Head of caudate nucleus (tissue), 42 donors: ENCODE results near the gene ODC1.
A peak's percentile ranks its signal among the peaks of the same experiment; 100 is the strongest.

Experiments
- DNase-seq, 42 donors: peaks; one replicate each; pipeline versions ENCODE4 v3.0.0 to v3.0.0-alpha.2; 2020 to 2021; ENCODE audit warnings: mixed read lengths in 7 of 42
- intact Hi-C: fragments of 100-400 bp; cut with DNase I; formaldehyde crosslinking; loops from one replicate; pipeline ENCODE4 v1.15.0; 2022

ODC1 gene

DNA sequence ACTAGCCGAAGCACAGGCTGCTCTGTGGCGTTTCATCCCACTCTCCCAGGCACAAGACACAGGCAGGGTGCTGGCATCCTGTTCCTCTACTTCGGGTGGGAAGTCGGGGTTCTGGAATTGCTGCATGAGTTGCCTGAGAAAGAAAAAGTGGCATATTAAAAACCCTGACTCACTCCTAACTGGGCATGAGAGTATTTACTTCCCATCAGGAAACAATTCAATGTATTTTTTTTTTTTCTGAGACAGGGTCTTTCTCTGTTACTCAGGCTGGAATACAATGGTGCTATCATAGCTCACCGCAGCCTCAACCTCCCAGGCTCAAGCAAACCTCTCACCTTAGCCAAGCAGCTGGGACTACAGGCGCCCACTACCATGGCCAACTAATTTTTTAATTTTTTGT, 7.4 kb downstream of the ODC1 start:
- DNase-seq, result no peak
- intact Hi-C loops, result loop anchor here (10.0 kb wide), 1 partner anchor 244 kb away; the partner anchor contains the start of gene NOL10

DNA sequence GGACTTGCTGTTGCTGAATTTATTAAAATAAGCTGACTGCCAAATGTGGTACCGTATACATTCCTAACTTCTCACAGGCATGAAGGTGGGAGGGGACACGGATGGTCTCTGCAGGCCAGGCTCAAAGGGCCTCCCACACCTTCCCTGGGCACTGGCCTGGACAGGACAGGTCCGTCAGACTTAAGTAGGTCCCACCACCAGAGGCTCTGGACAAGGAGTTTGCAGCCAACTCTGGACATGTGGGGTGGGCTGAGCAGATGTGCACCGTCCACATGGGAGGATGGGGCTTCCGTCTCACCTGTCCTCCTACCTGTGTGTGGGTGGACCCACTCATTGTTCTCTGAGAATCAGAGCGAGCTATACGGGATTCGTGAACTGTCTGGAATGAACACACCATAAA, 8.2 kb downstream of the ODC1 start:
- intact Hi-C loops, result loop anchor here (5.0 to 10.0 kb wide), 2 partner anchors 245 to 368 kb away; partner anchors contain the start of gene NOL10
- DNase-seq, result no peak

DNA sequence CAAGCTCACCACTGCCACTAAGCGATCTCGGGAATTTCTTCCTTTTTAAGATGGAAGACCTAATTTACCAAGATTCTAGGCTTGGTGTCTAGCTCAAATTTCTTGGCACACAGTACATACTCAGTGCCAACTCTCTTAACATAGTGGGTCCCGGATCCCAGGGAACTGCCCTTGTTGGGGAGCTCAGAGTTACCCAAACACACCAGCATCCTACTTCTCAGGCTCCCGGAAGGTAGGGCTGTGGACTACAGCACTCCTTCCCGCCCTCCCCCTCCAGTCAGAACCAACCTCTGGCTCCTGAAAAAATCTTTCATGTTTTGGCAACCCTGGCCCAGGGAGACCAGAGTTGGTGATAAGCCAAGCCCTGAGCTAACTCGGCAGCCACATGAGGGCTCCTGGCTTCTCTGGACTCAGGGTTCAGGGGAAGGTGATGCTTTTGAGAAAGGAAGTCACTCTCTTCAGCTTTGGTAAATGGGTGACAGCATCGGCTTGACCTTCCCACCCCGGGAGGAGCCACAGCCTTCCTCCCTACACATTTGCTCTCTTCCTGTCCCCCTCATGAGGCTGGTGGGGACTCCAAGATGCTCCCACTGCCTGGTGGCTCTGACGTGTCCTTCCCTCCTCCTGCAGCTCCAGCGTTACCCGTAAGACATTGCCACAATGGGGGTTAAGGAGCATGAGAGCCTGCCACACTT, 8.8 kb downstream of the ODC1 start:
- intact Hi-C loops, result loop anchor here (5.0 kb wide), 1 partner anchor 367 kb away; no protein-coding TSS in a partner anchor
- DNase-seq, result no peak

DNA sequence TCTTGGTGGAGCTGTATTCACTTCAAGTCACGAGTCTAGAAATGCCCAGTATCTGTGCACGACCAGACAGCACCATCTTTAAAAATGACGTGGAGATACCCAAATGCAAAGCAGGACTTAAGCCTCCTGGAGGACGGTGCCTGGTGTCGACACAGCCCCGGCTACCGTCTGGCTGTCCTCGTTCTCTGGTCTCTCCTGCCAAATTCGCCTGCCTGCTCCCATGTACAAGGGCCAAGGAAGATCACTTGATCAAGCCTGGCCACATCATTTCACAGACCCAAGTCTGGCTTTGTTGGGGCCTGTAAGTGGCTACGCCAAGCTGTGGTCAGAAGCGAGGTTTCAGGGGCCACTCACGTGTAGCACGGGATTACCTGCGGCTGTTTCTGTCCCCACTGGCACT, 9.4 kb downstream of the ODC1 start:
- no peak for DNase-seq
- intact Hi-C loops, result loop anchor here (5.0 kb wide), 1 partner anchor 366 kb away; no protein-coding TSS in a partner anchor

DNA sequence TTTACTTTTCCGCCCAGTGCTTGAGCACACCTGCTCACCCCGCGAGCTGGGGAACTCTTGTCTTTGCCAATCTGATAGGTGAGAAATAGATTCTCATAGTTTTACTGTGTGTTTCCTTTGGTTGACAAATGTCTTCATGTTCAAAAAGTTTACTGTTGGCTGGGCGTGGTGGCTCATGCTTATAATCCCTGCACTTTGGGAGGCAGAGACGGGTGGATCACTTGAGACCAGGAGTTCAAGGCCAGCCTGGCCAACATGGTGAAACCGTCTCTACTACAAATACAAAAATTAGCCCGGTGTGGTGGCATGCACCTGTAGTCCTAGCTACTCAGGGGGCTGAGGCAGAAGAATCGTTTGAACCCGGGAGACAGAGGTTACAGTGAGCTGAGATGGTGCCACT, 10.3 kb downstream of the ODC1 start:
- intact Hi-C loops, result loop anchor here (5.0 kb wide), 1 partner anchor 366 kb away; no protein-coding TSS in a partner anchor
- no peak for DNase-seq

DNA sequence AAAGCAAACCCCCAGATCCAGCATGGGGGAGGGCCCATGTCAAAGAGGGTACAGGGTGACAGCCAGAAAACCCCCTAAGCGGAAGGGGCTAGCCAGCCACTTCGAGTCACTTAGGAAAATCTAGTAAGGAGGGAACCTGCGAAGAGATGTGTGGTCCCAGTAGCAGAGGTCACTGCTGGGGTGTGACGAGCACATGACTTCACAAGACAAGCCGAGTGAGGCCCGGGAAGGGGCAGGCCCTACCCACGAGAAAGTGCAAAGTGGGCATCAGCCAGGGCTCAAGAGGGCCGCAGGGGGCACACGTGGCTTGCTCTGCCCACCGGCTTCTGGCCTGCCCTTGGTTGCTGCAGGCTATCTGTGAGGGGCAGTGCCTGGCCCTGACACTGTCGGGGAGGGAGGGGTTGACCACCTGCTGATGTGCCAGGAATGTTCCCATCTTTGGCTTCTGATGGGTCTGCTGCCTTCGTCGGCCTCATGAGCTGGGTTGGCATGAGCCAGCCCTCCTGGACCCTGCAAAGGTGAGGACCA, 11.5 kb downstream of the ODC1 start:
- DNase-seq, result no peak
- intact Hi-C loops, result loop anchor here (5.0 kb wide), 1 partner anchor 364 kb away; no protein-coding TSS in a partner anchor

DNA sequence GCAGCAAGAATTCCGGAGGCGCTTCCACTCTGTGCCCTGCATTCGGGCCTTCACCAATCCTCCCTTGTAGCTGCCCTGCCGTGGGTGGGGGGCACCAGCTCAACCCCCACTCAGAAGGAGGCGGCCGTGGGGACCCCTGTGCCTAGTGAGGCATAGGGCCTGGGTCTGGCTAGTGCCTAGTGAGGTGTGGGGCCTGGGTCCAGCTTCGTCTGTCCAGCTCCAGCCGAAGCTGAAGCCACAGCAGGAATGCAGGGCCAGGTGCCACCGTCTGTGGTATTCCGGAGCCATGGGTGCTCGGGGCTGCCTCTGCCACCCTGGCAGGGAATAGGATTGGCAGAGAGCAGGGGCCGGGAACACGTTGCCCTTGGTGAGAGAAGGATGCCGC, 12.3 kb downstream of the ODC1 start:
- intact Hi-C loops, result loop anchor here (2.0 to 5.0 kb wide), 2 partner anchors 311 to 364 kb away; no protein-coding TSS in a partner anchor
- DNase-seq, result no peak

DNA sequence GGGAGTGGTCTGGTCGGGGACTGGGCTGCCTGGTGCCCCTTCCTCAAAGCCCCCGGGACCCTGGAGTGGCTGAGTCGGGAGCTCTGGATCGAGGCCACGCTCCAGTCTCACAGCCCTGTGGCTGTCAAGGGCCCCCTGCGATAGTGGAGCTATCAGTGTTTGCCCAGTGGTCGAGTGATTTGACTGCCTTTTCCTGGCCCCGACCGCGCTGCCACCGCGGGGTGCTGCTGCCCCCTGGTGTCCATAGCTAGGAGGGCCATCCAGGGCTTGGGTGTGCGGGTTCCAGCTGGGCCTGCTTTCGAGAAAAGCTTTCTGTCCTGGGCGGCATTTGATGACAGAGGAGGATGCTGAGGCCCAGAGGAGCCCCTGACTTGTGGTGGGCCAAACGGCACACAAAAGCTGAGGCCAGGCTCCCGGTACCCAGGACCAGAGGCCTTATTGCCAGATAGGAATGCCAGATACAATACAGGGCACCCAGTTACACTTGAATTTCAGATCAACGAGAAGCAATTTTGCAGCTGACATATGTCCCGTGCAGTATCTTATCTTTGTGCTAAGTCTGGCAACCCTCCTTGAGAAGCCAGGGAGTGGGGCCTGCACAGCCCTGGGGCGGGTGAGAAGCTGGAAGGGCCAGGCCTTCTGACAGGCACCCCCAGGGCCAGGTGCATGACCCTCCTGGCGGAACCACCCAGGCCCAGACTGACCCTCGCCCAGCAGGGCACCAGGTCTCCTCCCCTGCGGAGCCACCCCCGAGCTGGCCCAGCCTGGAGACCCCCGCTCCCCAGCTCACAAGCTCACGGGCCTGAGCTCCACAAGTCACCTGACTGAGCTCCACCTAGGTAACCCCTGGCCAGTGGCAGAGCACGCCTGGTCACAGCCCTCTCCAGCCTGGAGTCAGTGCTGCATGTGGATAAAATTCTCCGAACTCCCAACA, 13.0 kb downstream of the ODC1 start:
- intact Hi-C loops, result loop anchor here (2.0 to 5.0 kb wide), 2 partner anchors 310 to 363 kb away; no protein-coding TSS in a partner anchor
- DNase-seq, result peak; percentile 43 to 89 (median 76)

DNA sequence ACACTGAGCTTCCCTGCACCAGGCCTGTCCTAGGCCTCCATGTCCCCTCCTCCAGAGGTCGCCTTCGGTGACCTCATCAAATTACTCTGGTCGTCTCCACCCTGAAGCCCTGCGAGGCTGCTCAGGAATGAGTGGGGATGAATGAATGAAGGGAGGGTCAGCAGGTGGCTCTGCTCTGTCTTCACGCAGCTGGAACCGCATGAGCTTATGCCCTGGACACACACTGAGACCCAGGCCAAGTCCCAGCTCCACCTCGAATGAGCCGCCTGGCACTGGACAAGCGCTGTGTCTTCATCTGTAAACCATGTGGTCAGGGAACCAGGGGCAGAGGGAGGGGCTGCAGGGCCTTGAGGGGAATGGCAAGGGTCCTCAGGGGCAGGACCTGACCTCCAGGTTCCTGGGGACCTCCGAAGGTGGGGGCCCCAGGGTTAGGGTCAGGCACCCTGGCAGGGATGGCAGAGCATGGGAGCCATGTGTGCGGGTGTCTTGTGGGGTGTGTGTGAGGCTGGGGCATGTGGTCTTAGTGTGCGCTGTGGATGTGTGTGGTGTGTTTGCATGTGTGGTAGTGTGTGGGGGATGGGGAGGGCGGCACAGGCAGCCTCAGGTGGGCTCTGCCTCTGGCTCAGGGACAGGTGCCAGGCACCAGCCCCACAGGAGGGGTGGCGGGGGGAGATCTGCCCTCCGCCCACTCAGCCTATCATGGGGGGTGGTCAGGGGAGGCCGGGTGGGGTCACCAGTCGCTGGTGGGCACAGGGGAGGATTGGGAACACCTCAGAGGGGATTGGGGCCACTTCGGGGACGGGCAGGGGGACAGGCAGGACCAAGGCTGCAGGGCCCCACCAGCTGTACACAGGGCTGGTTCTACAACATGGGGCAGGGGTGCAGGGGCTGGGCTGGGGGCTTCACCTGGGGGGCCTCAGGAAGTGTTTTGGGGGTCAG, 13.9 kb downstream of the ODC1 start:
- intact Hi-C loops, result loop anchor here (2.0 kb wide), 1 partner anchor 309 kb away; no protein-coding TSS in a partner anchor
- DNase-seq, result no peak

DNA sequence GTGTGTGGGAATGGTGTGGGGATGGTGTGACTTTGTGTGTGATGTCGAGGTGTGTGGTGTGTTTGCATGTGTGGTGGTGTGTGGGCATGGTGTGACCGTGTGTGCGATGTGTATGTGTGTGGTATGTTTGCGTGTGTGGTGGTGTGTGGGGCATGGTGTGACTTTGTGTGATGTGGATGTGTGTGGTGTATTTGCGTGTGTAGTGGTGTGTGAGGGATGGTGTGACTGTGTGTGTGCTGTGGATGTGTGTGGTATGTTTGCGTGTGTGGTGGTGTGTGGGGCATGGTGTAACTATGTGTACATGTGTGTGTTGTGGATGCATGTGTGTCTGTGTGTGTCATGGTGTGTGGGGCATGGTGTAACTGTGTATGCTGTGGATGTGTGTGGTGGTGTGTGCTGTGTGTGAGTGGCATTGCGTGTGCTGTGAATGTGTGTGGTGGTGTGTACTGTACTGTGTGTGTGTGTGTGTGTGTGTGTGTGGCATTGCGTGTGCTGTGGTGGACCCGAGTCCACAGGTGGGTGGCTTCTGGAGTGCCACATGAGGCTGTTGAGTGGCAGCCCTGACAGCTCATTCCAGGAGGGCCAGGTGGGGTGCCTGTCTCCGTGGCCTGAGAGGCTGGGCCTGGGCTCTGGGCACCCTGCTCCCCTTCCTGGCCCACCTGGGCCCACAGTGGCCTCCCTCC, 14.7 kb downstream of the ODC1 start:
- intact Hi-C loops, result no loop called here
- no peak for DNase-seq

DNA sequence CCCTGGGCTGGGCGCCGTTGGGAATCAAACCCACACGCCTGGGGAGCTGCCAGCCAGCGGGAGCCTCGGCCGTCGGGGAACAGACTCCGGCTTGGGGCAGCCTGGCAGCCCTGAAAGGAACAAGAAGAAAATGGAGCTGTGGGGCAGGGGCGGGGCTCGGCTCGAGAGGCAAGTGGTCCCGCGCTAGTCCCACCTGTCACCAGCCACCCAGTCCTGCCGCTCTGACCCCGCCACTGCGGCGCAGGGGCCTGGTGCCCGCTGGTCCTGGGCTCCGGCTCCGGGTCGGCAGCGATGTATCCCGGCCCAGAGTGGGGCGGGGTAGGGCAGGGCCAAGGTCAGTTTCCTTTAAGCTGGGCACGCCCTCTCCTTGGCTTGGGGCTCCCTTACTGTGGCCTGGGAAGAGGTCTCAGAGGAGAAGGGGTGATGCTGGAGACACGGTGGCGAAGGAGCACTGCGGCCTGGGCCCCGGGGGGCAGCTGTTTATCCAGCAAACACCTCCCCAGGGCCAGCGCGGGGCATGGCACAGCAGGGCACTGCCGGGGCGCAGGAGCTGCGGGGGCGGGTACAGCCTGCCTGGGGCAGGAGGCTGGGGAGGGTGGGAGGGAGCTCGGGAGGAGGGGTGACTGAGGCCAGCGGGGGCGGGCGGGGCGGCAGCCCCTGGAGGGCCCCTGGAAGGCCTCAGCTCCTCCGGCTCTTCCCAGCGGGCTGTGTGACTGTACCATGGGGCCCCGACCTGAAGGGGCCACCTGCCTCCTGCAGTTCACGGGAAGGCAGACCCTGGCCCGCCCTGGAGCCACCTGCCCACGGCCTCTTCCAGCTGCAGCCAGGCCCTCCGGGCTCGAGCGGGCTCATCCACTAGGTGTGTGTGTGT, 15.6 kb downstream of the ODC1 start:
- intact Hi-C loops, result no loop called here
- DNase-seq, result no peak

DNA sequence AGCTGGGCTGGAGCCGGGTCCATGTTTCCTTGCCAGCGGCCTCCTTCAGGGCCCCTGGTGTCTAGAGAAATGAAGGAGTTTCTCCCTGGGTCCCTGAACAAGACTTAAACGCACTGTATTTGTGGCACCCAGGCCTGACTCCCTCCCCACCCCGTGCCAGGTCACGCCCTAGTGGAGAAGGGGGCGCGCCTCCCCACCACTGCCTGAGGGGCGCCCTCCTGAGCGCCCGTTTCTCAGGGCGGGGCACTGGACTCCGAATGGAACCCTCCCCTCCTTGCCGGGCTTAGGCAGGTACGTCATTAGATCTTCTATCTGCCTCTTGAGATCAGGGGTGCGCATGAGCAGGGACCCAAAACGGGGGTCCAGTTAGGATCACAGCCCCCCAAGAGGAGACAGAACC, 16.3 kb downstream of the ODC1 start:
- intact Hi-C loops, result no loop called here

DNA sequence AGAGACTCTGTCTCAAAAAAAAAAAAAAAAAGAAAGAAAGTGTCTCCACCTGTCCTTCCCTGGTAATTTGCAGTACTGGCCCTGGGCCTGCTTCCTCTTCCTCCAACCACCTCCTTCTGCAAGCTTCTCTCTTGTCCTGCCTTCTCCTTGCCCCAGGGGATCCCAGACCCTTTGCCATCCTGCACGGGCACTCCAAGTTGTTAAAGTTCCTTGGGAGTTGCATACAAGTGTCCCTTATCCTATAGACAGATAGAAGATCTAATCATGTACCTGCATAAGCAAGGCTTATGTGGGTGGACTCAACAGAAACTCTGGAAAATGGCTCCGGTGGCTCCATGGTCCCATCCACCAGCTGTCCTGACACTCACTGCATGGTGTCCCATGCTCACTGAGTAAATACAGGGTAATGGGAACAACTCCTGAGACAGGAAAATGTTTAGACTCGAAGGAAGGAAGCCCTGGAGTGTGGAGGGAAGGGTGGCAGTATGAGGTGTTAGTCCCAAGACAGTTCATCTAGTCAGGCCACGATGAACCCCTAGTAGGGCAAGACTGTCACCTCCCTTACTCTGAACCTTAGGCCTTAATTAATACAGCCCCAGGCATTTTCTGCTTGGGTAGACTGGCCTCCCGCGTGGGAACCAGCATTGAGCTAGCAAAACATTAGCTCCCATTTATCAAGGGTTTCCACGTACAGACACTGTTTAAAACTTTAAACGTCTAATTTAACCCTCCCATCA, 17.1 kb downstream of the ODC1 start:
- intact Hi-C loops, result no loop called here
- no peak for DNase-seq

More for the DNA sequence above, 16.3 kb downstream of the ODC1 start:
- no peak for DNase-seq

DNA sequence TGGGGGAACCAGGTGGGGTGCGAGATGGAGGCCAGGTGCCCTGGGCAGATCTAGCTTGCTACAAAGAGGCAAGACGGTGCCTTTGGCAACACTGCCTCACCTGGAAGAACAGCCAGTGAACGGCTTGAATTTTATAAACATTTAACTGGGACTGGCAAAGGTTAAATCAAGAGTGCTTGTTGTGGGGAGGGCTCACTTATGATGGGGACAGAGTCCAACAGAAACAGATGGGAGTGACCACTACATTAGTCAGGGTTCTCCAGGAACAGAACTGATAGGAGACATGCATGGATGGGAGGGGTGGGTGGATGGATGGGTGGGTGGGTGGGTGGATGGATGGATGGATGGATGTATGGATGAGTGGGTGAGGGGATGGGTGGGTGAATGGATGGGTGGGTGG, 19.2 kb downstream of the ODC1 start:
- DNase-seq, result no peak
- intact Hi-C loops, result no loop called here

DNA sequence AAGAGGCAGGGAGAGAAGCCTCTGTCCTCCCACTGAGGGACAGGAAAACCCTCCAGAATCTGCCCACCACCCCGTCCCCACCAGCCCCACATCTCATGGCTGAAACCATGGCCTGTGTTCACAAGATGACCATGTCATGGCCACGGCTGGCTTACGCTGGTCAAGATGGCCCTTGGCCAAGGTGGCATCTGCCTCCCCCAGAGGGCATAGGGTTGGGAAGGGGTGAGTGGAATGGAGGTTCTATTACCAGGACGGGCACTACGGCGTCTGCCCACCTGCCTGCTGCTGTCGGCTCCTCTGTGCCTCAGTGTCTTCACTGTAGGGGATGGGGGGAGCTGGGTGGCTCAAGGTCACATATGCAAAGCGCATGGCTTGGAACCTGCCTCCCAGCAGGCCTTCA, 19.8 kb downstream of the ODC1 start:
- intact Hi-C loops, result no loop called here

DNA sequence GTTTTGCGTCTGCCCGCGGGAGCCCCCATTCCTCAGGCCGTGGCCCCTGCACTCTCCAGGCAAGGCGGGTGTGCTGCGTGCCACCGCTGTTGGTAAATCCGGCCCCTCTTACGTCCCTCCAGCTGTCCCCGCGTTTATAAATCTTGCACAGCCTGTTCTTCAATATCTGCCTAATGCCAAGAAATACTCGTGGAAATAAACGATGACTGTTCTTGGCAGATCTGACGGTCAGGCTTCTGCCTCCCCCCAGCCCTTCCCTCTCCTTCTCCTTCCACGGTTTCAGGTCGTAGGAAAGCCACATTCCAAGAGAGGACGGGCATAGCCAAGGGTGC, 20.5 kb downstream of the ODC1 start:
- intact Hi-C loops, result no loop called here
- DNase-seq, result no peak

More for the DNA sequence above, 19.8 kb downstream of the ODC1 start:
- no peak for DNase-seq
